Spleen (tissue), 7 donors: ENCODE measurements around the gene ZFYVE28.

ENCODE experiments used
- POLR2A ChIP-seq, 3 donors: fragments of 450-650 bp; IDR thresholded peaks; one replicate each; pipeline ENCODE4 v1.5.1; 2017; ENCODE audit warnings: antibody characterized with exemption in 3 of 3, mild to moderate bottlenecking in 1 of 3
- POLR2AphosphoS5 ChIP-seq, 3 donors: sonication (generic); formaldehyde crosslinking; IDR thresholded peaks; one replicate each; pipeline ENCODE4 v1.5.1; 2017; ENCODE audit warnings: antibody characterized with exemption in 3 of 3
- TF ChIP-seq, protein P1 (sequence below), 11 experiments: fragments of 200-600 bp in 7 of 11; fragments of 450-650 bp in 4 of 11; sonication (generic) in 4 of 11; IDR thresholded peaks in 8 of 11; conservative IDR thresholded peaks in 3 of 11; 1 replicate in 7 of 11; 2 replicates in 4 of 11; pipeline versions ENCODE4 v1.4.0 to v1.8.0; 2016 to 2021; ENCODE audit warnings: antibody characterized with exemption in 11 of 11, inconsistent platforms in 4 of 11, mild to moderate bottlenecking in 1 of 11
- donor health status: DM: no; HTN: no; CAD: no; lungs with moderate emphysema.
- donor health status: DM: no; HTN: no; CAD: no.
- donor health status: DM: no; HTN: no; CAD: no.

DNA sequence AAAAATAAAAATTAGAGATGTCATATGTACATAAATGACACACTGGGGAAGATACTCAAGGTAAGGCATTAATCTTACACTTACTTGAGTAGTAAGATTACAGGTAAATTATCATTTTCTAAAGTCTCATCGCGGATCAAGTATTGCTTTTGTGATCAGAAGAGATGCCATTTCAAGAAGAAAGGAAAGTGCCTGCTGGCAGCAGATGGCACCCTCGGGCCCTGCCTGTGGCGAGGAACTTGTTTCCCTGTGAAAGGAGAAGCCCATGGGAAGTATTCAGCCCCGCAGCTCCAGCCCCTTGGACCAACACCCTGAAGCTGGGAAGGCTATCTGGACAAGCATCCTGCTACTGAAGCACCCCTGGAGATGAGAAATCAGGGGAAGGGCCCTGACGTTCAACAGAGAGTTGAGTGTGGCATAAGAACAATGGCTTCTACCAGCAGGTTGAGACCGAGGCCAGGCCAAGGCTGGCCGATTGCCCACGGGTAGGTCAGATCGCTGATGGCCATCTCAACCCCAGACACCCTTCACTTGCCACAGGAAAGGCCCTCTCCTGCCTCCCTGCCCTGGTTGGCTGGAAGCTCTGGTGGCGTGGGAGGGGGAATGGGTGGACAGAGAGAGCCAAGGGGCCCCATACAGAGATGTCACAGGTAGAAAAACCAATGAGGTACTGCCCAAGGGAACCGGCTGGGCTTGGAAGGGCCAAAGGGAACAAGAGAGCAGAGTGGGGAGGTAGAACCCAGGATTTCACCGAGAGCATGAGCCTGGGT, 137.7 kb downstream of the ZFYVE28 start:
- TF ChIP-seq POLR2A (IDR thresholded peaks at IDR 0.05), result no peak
- TF ChIP-seq, protein P1, sequence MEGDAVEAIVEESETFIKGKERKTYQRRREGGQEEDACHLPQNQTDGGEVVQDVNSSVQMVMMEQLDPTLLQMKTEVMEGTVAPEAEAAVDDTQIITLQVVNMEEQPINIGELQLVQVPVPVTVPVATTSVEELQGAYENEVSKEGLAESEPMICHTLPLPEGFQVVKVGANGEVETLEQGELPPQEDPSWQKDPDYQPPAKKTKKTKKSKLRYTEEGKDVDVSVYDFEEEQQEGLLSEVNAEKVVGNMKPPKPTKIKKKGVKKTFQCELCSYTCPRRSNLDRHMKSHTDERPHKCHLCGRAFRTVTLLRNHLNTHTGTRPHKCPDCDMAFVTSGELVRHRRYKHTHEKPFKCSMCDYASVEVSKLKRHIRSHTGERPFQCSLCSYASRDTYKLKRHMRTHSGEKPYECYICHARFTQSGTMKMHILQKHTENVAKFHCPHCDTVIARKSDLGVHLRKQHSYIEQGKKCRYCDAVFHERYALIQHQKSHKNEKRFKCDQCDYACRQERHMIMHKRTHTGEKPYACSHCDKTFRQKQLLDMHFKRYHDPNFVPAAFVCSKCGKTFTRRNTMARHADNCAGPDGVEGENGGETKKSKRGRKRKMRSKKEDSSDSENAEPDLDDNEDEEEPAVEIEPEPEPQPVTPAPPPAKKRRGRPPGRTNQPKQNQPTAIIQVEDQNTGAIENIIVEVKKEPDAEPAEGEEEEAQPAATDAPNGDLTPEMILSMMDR (IDR thresholded peaks at IDR 0.05 in 8 of 11, conservative IDR thresholded peaks at IDR 0.05 in 3 of 11), result no peak
- TF ChIP-seq POLR2AphosphoS5 (IDR thresholded peaks at IDR 0.05), result no peak
